ENCODE results near the gene DKKL1. TPM values are rescaled to one million over a fixed set of nuclear protein-coding genes. Genes with fewer than 3 reads are reported as not detected.

DKKL1 gene
- polyA plus RNA-seq, 3 donors = 4.2 to 6.7 (median 5.8) TPM

DNA sequence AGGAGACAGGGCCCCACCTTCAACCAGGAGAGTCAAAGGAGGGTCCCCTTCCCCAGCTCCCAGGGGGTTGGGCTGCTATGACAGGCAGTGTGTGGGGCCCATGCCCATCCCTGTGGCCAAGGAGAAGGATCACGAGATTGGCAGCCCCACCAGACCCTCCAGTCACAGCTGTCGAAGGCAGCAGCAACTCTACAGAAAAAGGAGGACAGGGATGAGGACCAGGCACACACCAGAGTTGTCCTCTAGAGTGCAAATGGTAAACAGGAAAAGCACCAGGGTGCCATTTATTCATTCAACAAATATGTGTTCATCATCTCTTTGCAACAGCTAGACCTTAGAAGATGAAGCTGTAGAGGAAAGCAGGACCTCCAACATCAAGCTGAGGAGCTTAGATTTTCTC, 55.5 kb downstream of the DKKL1 start:
- DNase-seq = no peak

DNA sequence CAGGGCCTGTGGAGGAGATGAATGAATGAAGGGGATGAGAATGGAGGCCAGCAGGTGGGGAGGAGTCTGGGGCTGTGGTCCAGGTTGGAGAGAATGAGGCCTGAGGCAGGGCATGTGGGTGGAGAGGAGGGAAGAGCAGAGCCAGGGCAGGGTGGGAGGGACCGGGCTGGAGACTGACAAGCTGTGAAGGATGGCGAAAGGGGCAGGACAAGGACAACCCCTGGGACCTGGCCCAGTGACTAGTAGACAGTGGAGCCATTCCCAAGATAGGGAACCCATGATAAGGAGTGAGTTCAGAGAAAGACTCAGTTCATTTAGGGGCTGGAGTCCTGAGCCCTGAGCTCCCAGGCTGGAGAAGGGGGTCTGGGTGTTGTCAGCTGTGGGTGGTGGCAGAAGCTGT, 56.5 kb downstream of the DKKL1 start:
- no peak for DNase-seq

GRCh38 chr19:49421039-49421877, 57.6 kb downstream of the DKKL1 start:
- DNase-seq = peak; percentile 81

GRCh38 chr19:49421878-49422202, 58.2 kb downstream of the DKKL1 start:
- no peak for DNase-seq

- no peak for DNase-seq
Observed at GRCh38 chr19:49422407-49423070, 58.9 kb downstream of the DKKL1 start.

- no peak for DNase-seq
Observed at GRCh38 chr19:49423071-49423984, 59.7 kb downstream of the DKKL1 start, which contains the start of gene PTH2. TSS of gene PTH2 (minus strand) at chr19:49423441. CDS start at chr19:49423339, 102 bp downstream.

GRCh38 chr19:49423985-49424303, 60.3 kb downstream of the DKKL1 start:
- DNase-seq = no peak

Other genes starting within 250 kb of the DKKL1 start
- 10 to 100 TPM in 2 of 3 donors, 1 to 10 TPM in 1; 9.0 to 11.5 (median 10.1) TPM for gene LIN7B, start 249.5 kb upstream of the DKKL1 start, polyA plus RNA-seq (ENCODE audit: insufficient read length in 3 of 3)
- 1 to 10 TPM; 1.1 to 1.4 (median 1.1) TPM for gene C19orf73, start 244.7 kb upstream of the DKKL1 start, polyA plus RNA-seq (ENCODE audit: insufficient read length in 3 of 3)
- gene PPFIA3, start 244.3 kb upstream of the DKKL1 start, polyA plus RNA-seq (ENCODE audit: insufficient read length in 3 of 3) = 1 to 10 TPM; 6.7 to 9.4 (median 9.0) TPM
- 10 to 100 TPM; 24.8 to 36.4 (median 33.1) TPM for gene HRC, start 208.5 kb upstream of the DKKL1 start, polyA plus RNA-seq (ENCODE audit: insufficient read length in 3 of 3)
- gene TRPM4, start 206.1 kb upstream of the DKKL1 start, polyA plus RNA-seq (ENCODE audit: insufficient read length in 3 of 3) = 10 to 100 TPM; 29.4 to 62.7 (median 39.0) TPM
- 1 to 10 TPM; 2.3 to 5.7 (median 4.6) TPM for gene SLC6A16, start 38.7 kb upstream of the DKKL1 start, polyA plus RNA-seq (ENCODE audit: insufficient read length in 3 of 3)
- 10 to 100 TPM; 26.6 to 38.2 (median 36.4) TPM for gene CD37, start 28.5 kb upstream of the DKKL1 start, polyA plus RNA-seq (ENCODE audit: insufficient read length in 3 of 3)
- gene TEAD2, start 1.5 kb upstream of the DKKL1 start, polyA plus RNA-seq (ENCODE audit: insufficient read length in 3 of 3) = 100 to 1,000 TPM in 2 of 3 donors, 10 to 100 TPM in 1; 89.0 to 114 (median 109) TPM
- gene KASH5, start 24.4 kb downstream of the DKKL1 start, polyA plus RNA-seq (ENCODE audit: insufficient read length in 3 of 3) = under 1 TPM in 2 of 3 donors, not detected in 1; 0.10 to 0.34 TPM
- not detected for gene PTH2, start 59.6 kb downstream of the DKKL1 start, polyA plus RNA-seq (ENCODE audit: insufficient read length in 3 of 3)
- gene GFY, start 61.5 kb downstream of the DKKL1 start, polyA plus RNA-seq (ENCODE audit: insufficient read length in 3 of 3) = not detected
- under 1 TPM; 0.28 to 0.62 (median 0.55) TPM for gene SLC17A7, start 77.7 kb downstream of the DKKL1 start, polyA plus RNA-seq (ENCODE audit: insufficient read length in 3 of 3)
- 100 to 1,000 TPM in 1 of 3 donors, 10 to 100 TPM in 2; 92.0 to 101 (median 99.4) TPM for gene PIH1D1, start 87.9 kb downstream of the DKKL1 start, polyA plus RNA-seq (ENCODE audit: insufficient read length in 3 of 3)
- 10 to 100 TPM; 19.2 to 33.0 (median 26.3) TPM for gene ALDH16A1, start 89.3 kb downstream of the DKKL1 start, polyA plus RNA-seq (ENCODE audit: insufficient read length in 3 of 3)
- gene FLT3LG, start 110.3 kb downstream of the DKKL1 start, polyA plus RNA-seq (ENCODE audit: insufficient read length in 3 of 3) = 1 to 10 TPM; 3.1 to 5.1 (median 5.1) TPM
- 1,000 to 10,000 TPM; 2,758 to 3,345 (median 3,013) TPM for gene RPL13A, start 123.7 kb downstream of the DKKL1 start, polyA plus RNA-seq (ENCODE audit: insufficient read length in 3 of 3)
- 1,000 to 10,000 TPM; 2,501 to 3,013 (median 2,811) TPM for gene RPS11, start 132.6 kb downstream of the DKKL1 start, polyA plus RNA-seq (ENCODE audit: insufficient read length in 3 of 3)
- 100 to 1,000 TPM; 291 to 328 (median 294) TPM for gene FCGRT, start 148.8 kb downstream of the DKKL1 start, polyA plus RNA-seq (ENCODE audit: insufficient read length in 3 of 3)
- 10 to 100 TPM; 21.3 to 22.4 (median 21.7) TPM for gene RCN3, start 164.1 kb downstream of the DKKL1 start, polyA plus RNA-seq (ENCODE audit: insufficient read length in 3 of 3)
- 10 to 100 TPM; 69.3 to 81.1 (median 79.5) TPM for gene NOSIP, start 216.7 kb downstream of the DKKL1 start, polyA plus RNA-seq (ENCODE audit: insufficient read length in 3 of 3)
- 1 to 10 TPM; 6.5 to 8.2 (median 7.7) TPM for gene PRRG2, start 217.4 kb downstream of the DKKL1 start, polyA plus RNA-seq (ENCODE audit: insufficient read length in 3 of 3)
- gene PRR12, start 227.3 kb downstream of the DKKL1 start, polyA plus RNA-seq (ENCODE audit: insufficient read length in 3 of 3) = 10 to 100 TPM; 24.2 to 34.2 (median 29.2) TPM

Data from renal pelvis (tissue), 4 donors.